A549 (cell line): Measurements from ENCODE around the gene AFF2. TPM values are rescaled to one million over a fixed set of nuclear protein-coding genes. Genes with fewer than 3 reads are reported as not detected.

ENCODE experiments used
- ATAC-seq, 2 experiments: fragments of 200-7000 bp in 1 of 2; fragments of >200 bp in 1 of 2; cut with Nextera tagmentation in 1 of 2; cut with Tn5 transposase in 1 of 2; 3 replicates each; pipeline versions ENCODE4 v1.8.0 to v1.9.1; 2018 to 2020; ENCODE audit warnings: mild to moderate bottlenecking in 1 of 2, moderate library complexity in 1 of 2
- CTCF ChIA-PET: fragments of 300-600 bp; sonication (Branson Sonifier 250); formaldehyde crosslinking; extraction: SDS; loops from one replicate; lab custom pipeline; 2021; ENCODE audit warnings: antibody characterized with exemption, inconsistent platforms; lab: Yijun Ruan, JAX
- POLR2A ChIA-PET: fragments of 350-600 bp; formaldehyde crosslinking; extraction: SDS; loops from one replicate; lab custom pipeline; 2021; ENCODE audit warnings: antibody characterized with exemption, inconsistent platforms; lab: Yijun Ruan, JAX
- DNase-seq, 2 experiments: peaks; one replicate each; pipeline versions ENCODE4 v3.0.0 to v3.0.0-alpha.2; 2011 to 2016; ENCODE audit warnings: low read depth in 1 of 2, low spot score in 1 of 2
- FAIRE-seq: peaks from 2 replicates; lab custom pipeline; 2011; peaks lifted over from hg19 to GRCh38; lab: Jason Lieb, UNC
- H3K27ac ChIP-seq, 2 experiments: fragments of >200 bp; sonication (Bioruptor Twin); formaldehyde crosslinking; 3 replicates each; pipeline ENCODE4 v1.5.1; 2016 to 2017
- H3K4me1 ChIP-seq: fragments of >200 bp; sonication (Bioruptor Twin); formaldehyde crosslinking; 3 replicates; pipeline ENCODE4 v1.6.1; 2016
- H3K4me2 ChIP-seq: fragments of >200 bp; sonication (Bioruptor Twin); formaldehyde crosslinking; 3 replicates; pipeline ENCODE4 v1.6.1; 2016
- H3K4me3 ChIP-seq: fragments of >200 bp; sonication (Bioruptor Twin); formaldehyde crosslinking; 3 replicates; pipeline ENCODE4 v1.5.1; 2016
- H3K9me3 ChIP-seq: fragments of >200 bp; sonication (Bioruptor Twin); formaldehyde crosslinking; 3 replicates; pipeline ENCODE4 v1.6.1; 2016
- CHD4 ChIP-seq: fragments of 200-600 bp; sonication (generic); IDR thresholded peaks from 2 replicates; pipeline ENCODE4 v1.6.1; 2016; ENCODE audit warnings: antibody characterized with exemption, mild to moderate bottlenecking, borderline replicate concordance
- EP300 ChIP-seq, 2 experiments: fragments of >200 bp; sonication (Bioruptor Twin); formaldehyde crosslinking; IDR thresholded peaks; 2 replicates in 1 of 2; 3 replicates in 1 of 2; pipeline ENCODE4 v1.6.1; 2016 to 2017
- HEYL ChIP-seq: fragments of 250-450 bp; sonication (Bioruptor Pico); IDR thresholded peaks from 2 replicates; pipeline ENCODE4 v1.8.0; 2021; ENCODE audit warnings: mild to moderate bottlenecking, moderate library complexity
- HOXA7 ChIP-seq: fragments of 250-450 bp; sonication (Bioruptor Pico); IDR thresholded peaks from 2 replicates; pipeline ENCODE4 v1.5.0; 2020; ENCODE audit warnings: mild to moderate bottlenecking, moderate library complexity
- HOXB13 ChIP-seq: fragments of 250-450 bp; sonication (Bioruptor Pico); IDR thresholded peaks from 2 replicates; pipeline ENCODE4 v1.5.0; 2020; ENCODE audit warnings: low read depth, mild to moderate bottlenecking, moderate library complexity
- HOXB5 ChIP-seq: fragments of 250-450 bp; sonication (Bioruptor Pico); IDR thresholded peaks from 2 replicates; pipeline ENCODE4 v1.5.0; 2020; ENCODE audit warnings: mild to moderate bottlenecking, moderate library complexity
- JUN ChIP-seq, 2 experiments: fragments of >200 bp; sonication (Bioruptor Twin); formaldehyde crosslinking; IDR thresholded peaks; 2 replicates in 1 of 2; 3 replicates in 1 of 2; pipeline ENCODE4 v1.6.1; 2016 to 2017
- JUNB ChIP-seq: fragments of >200 bp; sonication (Bioruptor Twin); formaldehyde crosslinking; IDR thresholded peaks from 2 replicates; pipeline ENCODE4 v1.6.1; 2016
- KDM1A ChIP-seq: fragments of 200-600 bp; sonication (generic); IDR thresholded peaks from 2 replicates; pipeline ENCODE4 v1.6.1; 2016; ENCODE audit warnings: low read depth, mild to moderate bottlenecking
- KDM5A ChIP-seq: fragments of 200-600 bp; sonication (generic); IDR thresholded peaks from 2 replicates; pipeline ENCODE4 v1.6.1; 2016; ENCODE audit warnings: antibody characterized with exemption, mild to moderate bottlenecking
- MAFK ChIP-seq: fragments of 450-650 bp; IDR thresholded peaks from 2 replicates; pipeline ENCODE4 v1.6.1; 2014; ENCODE audit not compliant: partially characterized antibody
- NPAS2 ChIP-seq: fragments of 250-450 bp; sonication (Bioruptor Pico); IDR thresholded peaks from 2 replicates; pipeline ENCODE4 v1.8.0; 2022; ENCODE audit warnings: mild to moderate bottlenecking, moderate library complexity, borderline replicate concordance
- PHF8 ChIP-seq: fragments of 200-600 bp; sonication (generic); IDR thresholded peaks from 2 replicates; pipeline ENCODE4 v1.6.1; 2016; ENCODE audit warnings: low read depth, mild to moderate bottlenecking, antibody characterized with exemption, moderate library complexity, borderline replicate concordance
- POLR2A ChIP-seq: IDR thresholded peaks from 2 replicates; pipeline ENCODE4 v1.6.1; 2012; ENCODE audit warnings: mild to moderate bottlenecking, low read length
- POLR2AphosphoS2 ChIP-seq: conservative IDR thresholded peaks from 2 replicates; pipeline ENCODE4 v1.6.1; 2012; ENCODE audit warnings: low read length, improper control_type of control experiment, inconsistent platforms
- RAD21 ChIP-seq, 2 experiments: fragments of >200 bp in 1 of 2; sonication (Bioruptor Twin) in 1 of 2; formaldehyde crosslinking in 1 of 2; IDR thresholded peaks in 1 of 2; conservative IDR thresholded peaks in 1 of 2; 2 replicates in 1 of 2; 3 replicates in 1 of 2; pipeline ENCODE4 v1.6.1; 2012 to 2018; ENCODE audit warnings: inconsistent platforms in 1 of 2
- RCOR1 ChIP-seq: fragments of 150-350 bp; IDR thresholded peaks from 2 replicates; pipeline ENCODE4 v1.6.1; 2014; ENCODE audit warnings: antibody characterized with exemption, low read length, low read depth
- TP53 ChIP-seq: fragments of 250-450 bp; sonication (Bioruptor Pico); IDR thresholded peaks from 2 replicates; pipeline ENCODE4 v1.5.0; 2021; ENCODE audit warnings: mild to moderate bottlenecking, moderate library complexity
- ZC3H11A ChIP-seq: fragments of 450-650 bp; IDR thresholded peaks from 2 replicates; pipeline ENCODE4 v1.6.1; 2014; ENCODE audit warnings: antibody characterized with exemption, mild to moderate bottlenecking
- ZFP36 ChIP-seq: fragments of 450-650 bp; IDR thresholded peaks from 2 replicates; pipeline ENCODE4 v1.6.1; 2014; ENCODE audit warnings: borderline replicate concordance; ENCODE audit not compliant: partially characterized antibody
- WGBS: methylation state at CpG from one replicate; pipeline ENCODE4 v1.1.6; 2017; ENCODE audit errors: missing lambda C conversion rate; 5-methylcytosine and 5-hydroxymethylcytosine counted together
- polyA plus RNA-seq, 4 experiments: library from polyadenylated mRNA; depleted of rRNA in 3 of 4; stranded (reverse); fragments of >200 nt; fragmentation: RNase III in 1 of 4; extraction: RNeasy Plus Mini Kit Qiagen cat#74134 plus additional on column Dnase treatment in 1 of 4; gene quantifications; 2 replicates in 3 of 4; 3 replicates in 1 of 4; pipeline ENCODE4 v1.2.3, GENCODE V29; 2011 to 2017
- TF ChIP-seq, protein P1 (sequence below): IDR thresholded peaks from 2 replicates; pipeline ENCODE4 v1.6.1; 2012
- TF ChIP-seq, protein P2 (sequence below): IDR thresholded peaks from 2 replicates; pipeline ENCODE4 v1.6.1; 2012; ENCODE audit warnings: low read depth, borderline replicate concordance

The AFF2 gene
- polyA plus RNA-seq, 2 of the 4 experiments (the other 2 are of a cell fraction): 0.04 TPM; not detected in 1

DNA sequence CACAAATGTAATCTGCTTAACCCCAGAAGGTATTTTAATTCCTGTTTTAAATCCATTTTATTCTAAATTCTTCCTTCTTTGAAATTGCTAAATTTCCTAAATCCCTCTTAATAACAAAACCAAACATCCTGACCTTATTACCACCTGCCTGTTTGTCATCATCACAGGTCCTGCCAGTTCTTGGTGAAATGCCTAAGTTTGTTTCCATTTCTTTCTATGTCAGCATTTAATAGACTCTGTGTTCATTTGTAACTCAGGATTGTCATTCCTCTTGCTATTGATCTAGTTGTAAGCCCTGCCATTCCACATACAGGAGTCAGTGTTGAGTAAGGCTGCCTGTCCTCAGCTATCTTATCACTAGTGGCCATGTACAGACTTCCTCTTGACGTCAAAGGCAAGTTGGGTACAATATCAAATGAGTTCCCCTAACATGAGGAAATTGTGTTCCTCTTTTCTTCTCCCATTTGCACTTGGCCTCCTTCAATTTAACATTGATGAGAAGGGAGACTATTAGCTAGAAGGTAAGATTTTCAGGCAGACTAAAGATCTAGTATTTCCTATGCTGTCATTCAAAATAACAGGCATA, 440.1 kb downstream of the AFF2 start:
- ATAC-seq (no peak), FAIRE-seq (no peak), DNase-seq (no peak)
- no peak overlapping the region for H3K27ac ChIP-seq
- 0% methylated on average over 1 of the region's 1 CpG for whole genome bisulfite sequencing
- no peak for TF ChIP-seq HOXB13
- no peak for TF ChIP-seq ZC3H11A
- TF ChIP-seq KDM5A: no peak
- TF ChIP-seq CHD4: no peak
- TF ChIP-seq JUN (IDR thresholded peaks at IDR 0.05): no peak
- TF ChIP-seq POLR2AphosphoS2: no peak
- TF ChIP-seq TP53 (CRISPR knock-in tag): no peak
- no peak overlapping the region for H3K4me3 ChIP-seq
- H3K9me3 ChIP-seq: no peaks in the 10 kb centered on the region
- ChIA-PET POLR2A (no interaction called here), CTCF (no interaction called here)
- no peak overlapping the region for H3K4me2 ChIP-seq
- H3K4me1 ChIP-seq: no peaks in the 10 kb centered on the region

DNA sequence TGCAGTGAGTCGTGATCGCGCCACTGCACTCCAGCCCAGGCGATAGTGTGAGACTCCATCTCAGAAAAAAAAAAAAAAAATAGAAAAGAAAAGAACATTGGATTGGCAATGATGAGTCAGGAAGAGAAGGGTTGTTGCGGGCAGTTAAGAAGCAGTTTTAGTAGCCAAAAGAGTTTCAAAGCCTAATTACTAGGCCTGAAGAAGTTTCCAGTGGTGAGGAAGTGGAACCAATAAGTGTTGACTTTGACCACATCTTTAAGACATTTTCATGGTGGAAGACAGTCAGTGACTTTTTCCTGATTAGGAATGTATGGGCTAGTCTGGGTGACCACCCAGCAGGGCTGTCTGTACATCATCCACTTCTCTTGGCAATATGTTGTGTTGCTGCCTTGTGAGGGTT, 442.3 kb downstream of the AFF2 start:
- Histone ChIP-seq H3K4me1 (no peaks in the 10 kb centered on the region), H3K4me2 (no peak overlapping the region), H3K27ac (no peak overlapping the region), H3K4me3 (no peak overlapping the region), H3K9me3 (no peaks in the 10 kb centered on the region)
- no peak for ATAC-seq
- TF ChIP-seq ZFP36 (no peak), RCOR1 (no peak), HOXB5 (CRISPR knock-in tag) (no peak), TP53 (CRISPR knock-in tag) (no peak), KDM1A (no peak), HEYL (CRISPR knock-in tag) (no peak), HOXA7 (CRISPR knock-in tag) (no peak), PHF8 (no peak), POLR2A (no peak), RAD21 (conservative IDR thresholded peaks at IDR 0.05 in 1 of 2, IDR thresholded peaks at IDR 0.05 in 1 of 2) (no peak), NPAS2 (CRISPR knock-in tag) (no peak), JUNB (no peak)
- TF ChIP-seq, protein P1, sequence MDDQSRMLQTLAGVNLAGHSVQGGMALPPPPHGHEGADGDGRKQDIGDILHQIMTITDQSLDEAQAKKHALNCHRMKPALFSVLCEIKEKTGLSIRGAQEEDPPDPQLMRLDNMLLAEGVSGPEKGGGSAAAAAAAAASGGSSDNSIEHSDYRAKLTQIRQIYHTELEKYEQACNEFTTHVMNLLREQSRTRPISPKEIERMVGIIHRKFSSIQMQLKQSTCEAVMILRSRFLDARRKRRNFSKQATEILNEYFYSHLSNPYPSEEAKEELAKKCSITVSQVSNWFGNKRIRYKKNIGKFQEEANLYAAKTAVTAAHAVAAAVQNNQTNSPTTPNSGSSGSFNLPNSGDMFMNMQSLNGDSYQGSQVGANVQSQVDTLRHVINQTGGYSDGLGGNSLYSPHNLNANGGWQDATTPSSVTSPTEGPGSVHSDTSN: no peak
- TF ChIP-seq, protein P2, sequence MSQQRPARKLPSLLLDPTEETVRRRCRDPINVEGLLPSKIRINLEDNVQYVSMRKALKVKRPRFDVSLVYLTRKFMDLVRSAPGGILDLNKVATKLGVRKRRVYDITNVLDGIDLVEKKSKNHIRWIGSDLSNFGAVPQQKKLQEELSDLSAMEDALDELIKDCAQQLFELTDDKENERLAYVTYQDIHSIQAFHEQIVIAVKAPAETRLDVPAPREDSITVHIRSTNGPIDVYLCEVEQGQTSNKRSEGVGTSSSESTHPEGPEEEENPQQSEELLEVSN: no peak
- POLR2A ChIA-PET: no interaction called here
- FAIRE-seq: no peak
- CTCF ChIA-PET: no interaction called here
- no peak for DNase-seq
- WGBS: 34% methylated on average over 5 of the region's 5 CpGs

DNA sequence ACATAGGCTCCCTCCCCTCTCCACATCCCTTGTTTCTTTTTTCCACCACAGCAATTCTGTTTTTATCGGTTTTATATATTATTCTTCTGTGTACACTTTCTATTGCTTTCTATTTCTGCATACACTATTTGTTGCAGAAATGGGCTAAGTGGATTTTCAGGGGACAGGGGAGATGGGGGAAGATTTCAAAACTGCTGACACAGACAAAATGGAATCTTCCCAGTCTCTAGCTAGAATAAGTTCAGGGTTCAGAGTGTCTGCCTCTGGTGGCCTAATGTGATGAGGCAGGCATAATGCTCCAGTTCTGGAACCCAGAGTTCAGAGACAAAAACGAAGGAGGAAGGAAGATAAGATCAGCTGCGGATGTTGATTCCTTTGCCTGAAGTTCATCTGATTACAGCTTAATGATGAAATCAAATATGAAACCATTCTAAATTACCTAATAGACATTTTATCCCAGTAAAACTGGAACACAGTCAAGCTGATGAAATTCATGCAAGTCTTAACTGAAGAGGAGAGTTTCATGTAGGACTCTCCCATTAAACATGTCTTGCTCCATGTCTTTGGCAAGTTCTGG, 447.1 kb downstream of the AFF2 start:
- CTCF ChIA-PET: no interaction called here
- Histone ChIP-seq H3K9me3 (no peaks in the 10 kb centered on the region), H3K27ac (no peak overlapping the region), H3K4me2 (no peak overlapping the region), H3K4me3 (no peak overlapping the region), H3K4me1 (no peaks in the 10 kb centered on the region)
- FAIRE-seq (no peak), DNase-seq (no peak), ATAC-seq (no peak)
- 14% methylated on average over 3 of the region's 3 CpGs for WGBS
- no peak for TF ChIP-seq EP300 (IDR thresholded peaks at IDR 0.05)
- TF ChIP-seq MAFK: peak; percentile 86
- POLR2A ChIA-PET: no interaction called here
